A673 (cell line): ENCODE data around the gene PRPH2.

Experiments
- EZH2 ChIP-seq: fragments of 200-600 bp; sonication (generic); IDR thresholded peaks from 2 replicates; pipeline ENCODE4 v1.6.1; 2017; ENCODE audit warnings: borderline replicate concordance, low read depth, mild to moderate bottlenecking, mixed read lengths, antibody characterized with exemption, low read length; ENCODE audit not compliant: poor library complexity, severe bottlenecking
- TF ChIP-seq, protein P1 (sequence below): fragments of 300-800, 200-600 bp; sonication (generic); conservative IDR thresholded peaks from 2 replicates; pipeline ENCODE4 v1.5.1; 2017; ENCODE audit warnings: low read depth, mild to moderate bottlenecking, antibody characterized with exemption, low read length, moderate library complexity, mixed read lengths

DNA sequence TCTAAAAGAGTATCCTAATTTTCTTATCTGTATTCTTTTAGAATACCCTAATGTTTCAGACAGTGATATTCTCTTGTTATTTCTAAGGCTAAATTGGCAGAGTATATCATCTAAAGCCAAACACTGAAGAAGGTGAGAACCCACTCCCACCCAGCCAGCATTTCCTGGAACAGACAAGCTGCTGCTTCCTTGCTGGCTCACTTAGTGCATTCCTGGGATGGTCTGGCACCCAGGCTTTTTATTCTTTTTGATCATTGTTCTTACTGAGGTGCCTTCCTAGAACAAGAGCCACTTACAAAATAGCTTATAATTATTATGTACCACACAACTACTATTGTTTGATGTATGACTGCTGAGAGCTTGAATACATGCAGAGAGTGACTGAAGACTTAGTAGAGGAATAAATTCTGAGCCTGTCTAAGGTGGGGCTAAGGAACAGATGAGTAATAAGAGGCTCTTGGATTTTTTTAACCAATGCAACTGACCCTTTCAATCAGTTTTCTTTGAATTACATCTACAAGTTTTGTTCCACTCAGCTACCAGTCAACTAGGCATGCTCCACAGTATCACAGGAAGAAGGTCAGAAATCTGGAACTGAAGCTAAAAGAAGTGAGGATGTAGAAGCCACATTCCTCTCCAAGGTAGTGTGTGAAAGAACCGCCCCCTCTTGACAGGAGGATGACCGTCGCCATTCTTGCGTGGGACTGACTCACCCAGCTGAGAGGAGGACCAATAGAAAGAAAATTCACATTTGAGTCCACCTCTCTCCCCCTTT lies 30.1 kb downstream of the PRPH2 start:
- TF ChIP-seq, protein P1, sequence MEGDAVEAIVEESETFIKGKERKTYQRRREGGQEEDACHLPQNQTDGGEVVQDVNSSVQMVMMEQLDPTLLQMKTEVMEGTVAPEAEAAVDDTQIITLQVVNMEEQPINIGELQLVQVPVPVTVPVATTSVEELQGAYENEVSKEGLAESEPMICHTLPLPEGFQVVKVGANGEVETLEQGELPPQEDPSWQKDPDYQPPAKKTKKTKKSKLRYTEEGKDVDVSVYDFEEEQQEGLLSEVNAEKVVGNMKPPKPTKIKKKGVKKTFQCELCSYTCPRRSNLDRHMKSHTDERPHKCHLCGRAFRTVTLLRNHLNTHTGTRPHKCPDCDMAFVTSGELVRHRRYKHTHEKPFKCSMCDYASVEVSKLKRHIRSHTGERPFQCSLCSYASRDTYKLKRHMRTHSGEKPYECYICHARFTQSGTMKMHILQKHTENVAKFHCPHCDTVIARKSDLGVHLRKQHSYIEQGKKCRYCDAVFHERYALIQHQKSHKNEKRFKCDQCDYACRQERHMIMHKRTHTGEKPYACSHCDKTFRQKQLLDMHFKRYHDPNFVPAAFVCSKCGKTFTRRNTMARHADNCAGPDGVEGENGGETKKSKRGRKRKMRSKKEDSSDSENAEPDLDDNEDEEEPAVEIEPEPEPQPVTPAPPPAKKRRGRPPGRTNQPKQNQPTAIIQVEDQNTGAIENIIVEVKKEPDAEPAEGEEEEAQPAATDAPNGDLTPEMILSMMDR = no peak
- TF ChIP-seq EZH2 = no peak
